ENCODE measurements around the gene SNX14. TPM values are rescaled to one million over a fixed set of nuclear protein-coding genes. Genes with fewer than 3 reads are reported as not detected.

The SNX14 gene
- total RNA-seq, 1 experiment from 2014 or later, result 30.4 TPM

DNA sequence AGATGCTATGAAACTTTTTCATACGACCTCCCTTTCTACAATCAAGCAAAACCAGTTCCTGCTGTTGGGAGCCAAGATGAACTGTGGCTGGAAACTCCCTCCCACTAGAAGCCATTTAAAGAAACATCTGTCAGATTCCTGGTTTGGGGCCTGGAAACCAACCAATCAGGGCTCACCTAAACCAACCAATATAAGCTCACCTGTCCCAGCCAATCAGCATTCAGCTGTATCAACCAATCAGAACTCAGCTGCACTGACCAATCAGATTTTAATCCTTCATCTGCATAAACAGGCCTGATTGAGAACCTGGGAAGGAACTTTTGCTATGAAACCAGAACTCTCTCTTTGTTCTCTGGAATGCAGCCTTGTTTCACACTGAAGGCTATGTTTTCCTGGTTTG is 42.4 kb downstream of the SNX14 start:
- CTCF ChIA-PET, result no interaction called here
- Histone ChIP-seq H3K4me3 (ENCODE audit: low read depth, low read length, poor library complexity, severe bottlenecking) (no peak overlapping the region), H3K27ac (ENCODE audit: low read depth, low read length, poor library complexity, severe bottlenecking) (no peak overlapping the region), H3K36me3 (ENCODE audit: insufficient read depth, low read length, poor library complexity, severe bottlenecking) (no peaks in the 10 kb centered on the region), H3K4me1 (ENCODE audit: insufficient read depth, low read length, poor library complexity, severe bottlenecking) (no peaks in the 10 kb centered on the region), H3K27me3 (replicated peaks; ENCODE audit: insufficient read depth, low read depth, low read length, poor library complexity) (no peaks in the 10 kb centered on the region), H3K9me3 (ENCODE audit: low read depth, low read length, poor library complexity, severe bottlenecking) (no peaks in the 10 kb centered on the region)
- BruUV-seq (replicated peaks), result no TSS peak
- intact Hi-C loops (cut with micrococcal nuclease; ENCODE audit: unreplicated experiment), result no loop called here
- TF ChIP-seq, protein P1, sequence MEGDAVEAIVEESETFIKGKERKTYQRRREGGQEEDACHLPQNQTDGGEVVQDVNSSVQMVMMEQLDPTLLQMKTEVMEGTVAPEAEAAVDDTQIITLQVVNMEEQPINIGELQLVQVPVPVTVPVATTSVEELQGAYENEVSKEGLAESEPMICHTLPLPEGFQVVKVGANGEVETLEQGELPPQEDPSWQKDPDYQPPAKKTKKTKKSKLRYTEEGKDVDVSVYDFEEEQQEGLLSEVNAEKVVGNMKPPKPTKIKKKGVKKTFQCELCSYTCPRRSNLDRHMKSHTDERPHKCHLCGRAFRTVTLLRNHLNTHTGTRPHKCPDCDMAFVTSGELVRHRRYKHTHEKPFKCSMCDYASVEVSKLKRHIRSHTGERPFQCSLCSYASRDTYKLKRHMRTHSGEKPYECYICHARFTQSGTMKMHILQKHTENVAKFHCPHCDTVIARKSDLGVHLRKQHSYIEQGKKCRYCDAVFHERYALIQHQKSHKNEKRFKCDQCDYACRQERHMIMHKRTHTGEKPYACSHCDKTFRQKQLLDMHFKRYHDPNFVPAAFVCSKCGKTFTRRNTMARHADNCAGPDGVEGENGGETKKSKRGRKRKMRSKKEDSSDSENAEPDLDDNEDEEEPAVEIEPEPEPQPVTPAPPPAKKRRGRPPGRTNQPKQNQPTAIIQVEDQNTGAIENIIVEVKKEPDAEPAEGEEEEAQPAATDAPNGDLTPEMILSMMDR (conservative IDR thresholded peaks at IDR 0.05; ENCODE audit: low read depth, low read length), result no peak
- POLR2A ChIA-PET (ENCODE audit: low non-redundant PET), result no interaction called here
- DNase-seq (ENCODE audit: low spot score), result peak; percentile 23

GRCh38 chr6:85547719-85548118 is 45.9 kb downstream of the SNX14 start:
- peaks cover 3% of the 10 kb centered on the region for H3K36me3 ChIP-seq (ENCODE audit: insufficient read depth, low read length, poor library complexity, severe bottlenecking)
- BruUV-seq (replicated peaks), result no TSS peak
- TF ChIP-seq, protein P1 (conservative IDR thresholded peaks at IDR 0.05; ENCODE audit: low read depth, low read length), result no peak
- TF ChIP-seq EZH2 (IDR thresholded peaks at IDR 0.05; ENCODE audit: borderline replicate concordance, low read depth, low read length, poor library complexity, severe bottlenecking), result no peak
- DNase-seq (ENCODE audit: low spot score), result no peak
- POLR2A ChIA-PET (ENCODE audit: low non-redundant PET), result no interaction called here
- intact Hi-C loops (cut with micrococcal nuclease; ENCODE audit: unreplicated experiment), result loop anchor here (1.0 kb wide), 1 partner anchor 18 kb away; no protein-coding TSS in a partner anchor
- H3K27ac ChIP-seq (ENCODE audit: low read depth, low read length, poor library complexity, severe bottlenecking), result no peak overlapping the region
- no peaks in the 10 kb centered on the region for H3K27me3 ChIP-seq (replicated peaks; ENCODE audit: insufficient read depth, low read depth, low read length, poor library complexity)
- no peak overlapping the region for H3K4me3 ChIP-seq (ENCODE audit: low read depth, low read length, poor library complexity, severe bottlenecking)
- CTCF ChIA-PET, result no interaction called here
- no peaks in the 10 kb centered on the region for H3K9me3 ChIP-seq (ENCODE audit: low read depth, low read length, poor library complexity, severe bottlenecking)
- no peaks in the 10 kb centered on the region for H3K4me1 ChIP-seq (ENCODE audit: insufficient read depth, low read length, poor library complexity, severe bottlenecking)

GRCh38 chr6:85544776-85545175 is 48.9 kb downstream of the SNX14 start:
- TF ChIP-seq EZH2 (IDR thresholded peaks at IDR 0.05; ENCODE audit: borderline replicate concordance, low read depth, low read length, poor library complexity, severe bottlenecking), result no peak
- TF ChIP-seq, protein P1 (conservative IDR thresholded peaks at IDR 0.05; ENCODE audit: low read depth, low read length), result no peak
- Histone ChIP-seq H3K36me3 (ENCODE audit: insufficient read depth, low read length, poor library complexity, severe bottlenecking) (peaks cover 6% of the 10 kb centered on the region), H3K4me1 (ENCODE audit: insufficient read depth, low read length, poor library complexity, severe bottlenecking) (no peaks in the 10 kb centered on the region), H3K27me3 (replicated peaks; ENCODE audit: insufficient read depth, low read depth, low read length, poor library complexity) (no peaks in the 10 kb centered on the region), H3K4me3 (ENCODE audit: low read depth, low read length, poor library complexity, severe bottlenecking) (no peak overlapping the region), H3K9me3 (ENCODE audit: low read depth, low read length, poor library complexity, severe bottlenecking) (no peaks in the 10 kb centered on the region), H3K27ac (ENCODE audit: low read depth, low read length, poor library complexity, severe bottlenecking) (no peak overlapping the region)
- ChIA-PET CTCF (no interaction called here), POLR2A (ENCODE audit: low non-redundant PET) (no interaction called here)
- intact Hi-C loops (cut with micrococcal nuclease; ENCODE audit: unreplicated experiment), result no loop called here
- no peak for DNase-seq (ENCODE audit: low spot score)
- no TSS peak for BruUV-seq (replicated peaks)
